Stimulated activated CD8-positive, alpha-beta memory T cell treated with anti-CD3 and anti-CD28 coated beads, Interleukin-7, amount 100 ng/mL, for 4 hours (primary cell): ENCODE results near the gene TTC33.
"Not testable (repeated sequence)": the region's sequence is repeated elsewhere in the genome, so short reads cannot be mapped to it uniquely, and the experiment has no call there.

ENCODE experiments used
- DNase-seq, 2 donors: peaks; one replicate each; pipeline ENCODE4 v3.0.0-alpha.2; 2020; ENCODE audit warnings: low read depth in 2 of 2

The TTC33 gene

DNA sequence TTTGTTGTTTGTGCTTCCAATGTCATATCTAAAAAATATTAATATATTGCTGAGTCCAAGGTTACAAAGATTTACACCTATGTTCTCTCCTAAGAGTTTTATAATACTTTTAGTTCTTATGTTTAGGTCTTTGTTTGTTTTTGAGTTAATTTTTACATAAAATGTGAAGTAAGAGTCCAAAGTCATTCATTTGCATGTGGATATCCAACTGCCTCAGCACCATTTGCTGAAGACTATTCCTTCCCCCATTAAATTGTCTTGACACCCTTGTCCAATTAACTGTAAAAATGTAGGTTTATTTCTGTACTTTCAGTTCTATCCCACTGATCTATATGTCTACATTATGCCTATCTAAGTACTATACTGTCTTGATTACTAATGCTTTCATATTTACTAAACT lies 35.7 kb downstream of the TTC33 start:
- no peak for DNase-seq

DNA sequence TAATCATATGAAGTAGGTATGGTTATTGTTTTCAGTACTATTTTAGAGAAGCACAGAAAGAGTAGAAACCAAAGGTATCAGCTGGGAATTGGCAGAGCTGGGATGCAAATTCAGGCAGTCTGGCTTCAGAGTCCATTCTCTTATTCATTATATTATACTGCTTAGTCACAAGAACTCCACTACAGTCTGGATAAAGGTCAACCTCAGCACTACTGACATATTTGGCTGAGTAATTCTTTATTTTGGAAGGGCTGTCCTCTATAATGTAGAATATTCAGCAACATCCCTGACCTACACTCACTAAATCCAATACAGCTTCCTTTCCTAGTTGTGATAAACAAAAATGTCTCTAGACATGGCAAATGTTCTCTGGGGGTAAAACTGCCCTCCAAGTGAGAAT lies 38.5 kb downstream of the TTC33 start:
- DNase-seq: no peak

- DNase-seq: no peak
Observed at GRCh38 chr5:40716590-40716989, 39.2 kb downstream of the TTC33 start.

DNA sequence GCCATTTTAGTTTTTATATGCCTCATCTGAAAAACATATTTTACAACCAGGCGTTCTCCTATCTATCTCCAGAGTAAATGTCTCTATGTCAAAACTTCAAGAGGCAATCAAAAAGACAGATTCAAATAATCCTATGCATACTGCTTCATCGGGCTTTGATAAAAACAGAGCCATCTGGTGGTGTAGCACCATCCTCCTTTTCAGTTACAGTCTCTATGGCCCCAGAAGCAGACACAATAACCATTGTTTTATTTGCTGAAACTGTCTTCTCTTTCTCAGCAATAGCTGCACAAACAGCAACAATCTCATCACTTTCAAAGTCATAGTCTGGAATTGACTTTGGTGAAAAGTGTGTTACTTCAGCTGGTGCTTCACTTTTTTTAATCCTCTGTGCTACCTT lies 39.8 kb downstream of the TTC33 start:
- no peak for DNase-seq

DNA sequence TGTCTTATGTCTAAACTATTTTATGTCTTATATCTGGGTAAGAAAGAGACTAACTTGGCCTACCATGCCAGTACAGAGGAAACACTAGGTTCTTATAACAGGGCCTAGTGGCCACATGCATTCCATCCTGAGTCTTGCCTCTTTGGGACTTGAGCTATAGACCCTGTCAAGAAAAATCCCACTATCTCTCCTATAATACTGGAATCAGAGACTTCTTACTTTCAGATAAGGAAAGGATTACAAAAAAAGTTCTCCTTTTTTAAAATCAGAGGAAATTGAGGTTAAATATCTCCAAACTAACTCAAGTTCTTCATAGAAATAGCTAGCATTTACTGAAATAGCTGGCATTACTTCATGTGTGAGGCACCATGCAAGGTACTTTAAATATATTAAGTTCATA lies 41.8 kb downstream of the TTC33 start:
- DNase-seq: no peak

GRCh38 chr5:40710575-40710974 lies 45.2 kb downstream of the TTC33 start:
- not testable (repeated sequence) for DNase-seq

DNA sequence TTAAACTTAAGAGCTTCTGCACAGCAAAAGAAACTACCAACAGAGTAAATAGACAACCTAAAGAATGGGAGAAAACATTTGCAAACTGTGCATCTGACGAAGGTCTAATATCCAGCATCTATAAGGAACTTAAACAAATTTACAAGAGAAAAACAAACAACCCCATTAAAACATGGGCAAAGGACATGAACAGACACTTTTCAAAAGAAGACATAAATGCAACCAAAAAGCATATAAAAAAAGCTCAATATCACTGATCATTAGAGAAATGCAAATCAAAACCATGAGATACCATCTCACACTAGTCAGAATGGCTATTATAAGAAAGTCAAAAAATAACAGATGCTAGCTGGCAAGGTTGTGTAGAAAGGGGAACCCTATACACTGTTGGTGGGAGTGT lies 50.3 kb downstream of the TTC33 start:
- DNase-seq: not testable (repeated sequence)

- DNase-seq: not testable (repeated sequence)
Observed at GRCh38 chr5:40702027-40702426, 53.7 kb downstream of the TTC33 start.

DNA sequence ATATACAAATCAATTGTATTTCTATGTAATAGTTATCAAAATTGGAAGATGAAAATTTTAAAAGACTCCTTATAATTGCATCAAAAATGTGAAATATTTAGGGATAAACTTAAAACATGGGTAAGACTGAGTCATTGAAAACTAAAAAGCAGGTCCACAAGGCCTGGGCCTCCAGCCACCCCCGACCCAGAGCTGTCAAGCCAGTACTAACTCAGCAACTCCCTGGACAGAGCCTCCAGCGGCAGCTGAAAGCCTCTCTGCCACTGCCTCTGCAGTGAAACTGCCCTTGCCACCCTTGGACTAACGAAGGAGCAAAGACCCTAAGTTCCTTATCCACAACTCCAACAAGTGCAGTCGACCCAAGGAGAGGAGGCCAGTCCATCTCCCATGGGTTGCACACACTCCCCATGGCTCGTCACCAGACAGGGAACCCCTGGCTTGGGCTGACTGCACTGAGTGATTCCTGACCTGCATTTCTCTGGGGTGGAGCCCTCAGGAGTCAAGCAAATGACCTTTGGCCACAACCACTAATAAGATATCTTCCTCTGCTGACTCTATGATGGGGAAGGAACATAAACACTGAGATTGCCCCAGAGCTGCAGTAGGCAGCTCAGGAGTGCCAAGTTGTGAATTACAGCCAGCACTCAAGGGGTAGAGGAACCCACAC lies 55.5 kb downstream of the TTC33 start:
- no peak for DNase-seq

DNA sequence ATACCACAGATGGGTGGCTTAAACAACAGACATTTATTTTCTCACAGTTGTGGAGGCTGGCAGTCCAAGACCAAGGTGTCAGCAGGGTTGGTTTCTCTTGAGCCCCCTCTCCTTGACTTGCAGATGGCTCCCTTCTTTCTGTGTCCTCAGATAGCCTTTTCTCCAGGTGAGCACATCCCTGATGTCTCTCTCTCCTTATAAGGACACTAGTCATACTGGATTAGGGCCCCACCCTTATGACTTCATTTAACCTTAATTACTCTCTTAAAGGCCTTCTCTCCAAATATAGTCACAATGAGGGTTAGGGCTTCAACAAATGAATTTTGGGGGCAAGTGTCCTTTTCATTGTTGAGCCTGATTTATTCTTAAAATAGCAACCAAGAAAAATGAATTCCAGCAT lies 61.3 kb downstream of the TTC33 start:
- no peak for DNase-seq

- no peak for DNase-seq
Observed at GRCh38 chr5:40691894-40692293, 63.9 kb downstream of the TTC33 start.

DNA sequence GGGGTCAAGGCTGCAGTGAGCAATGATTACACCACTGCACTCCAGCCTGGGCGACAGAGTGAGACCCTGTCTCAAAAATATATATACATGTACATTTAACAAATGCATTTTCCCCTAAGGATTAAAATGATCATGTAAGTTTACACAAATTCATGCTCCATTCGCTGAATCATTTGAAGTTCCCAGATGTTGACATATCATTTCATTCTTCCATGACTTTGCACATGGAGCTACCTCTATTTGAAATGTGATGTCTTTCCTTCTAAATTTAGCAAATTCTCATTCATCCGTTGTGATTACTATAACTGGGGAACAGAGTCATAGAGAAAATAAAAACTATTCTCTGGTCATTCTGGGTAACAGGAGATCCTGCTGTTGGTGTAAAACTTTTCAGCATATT lies 65.5 kb downstream of the TTC33 start:
- no peak for DNase-seq

GRCh38 chr5:40689438-40689837 lies 66.3 kb downstream of the TTC33 start:
- DNase-seq: peak in 1 of 2 donors; percentile 46

- no peak for DNase-seq
Observed at GRCh38 chr5:40688996-40689395, 66.8 kb downstream of the TTC33 start.

GRCh38 chr5:40688127-40688761 lies 67.5 kb downstream of the TTC33 start:
- DNase-seq: peak; percentile 67 to 83

- DNase-seq: no peak
Observed at GRCh38 chr5:40687321-40687720, 68.4 kb downstream of the TTC33 start.

DNA sequence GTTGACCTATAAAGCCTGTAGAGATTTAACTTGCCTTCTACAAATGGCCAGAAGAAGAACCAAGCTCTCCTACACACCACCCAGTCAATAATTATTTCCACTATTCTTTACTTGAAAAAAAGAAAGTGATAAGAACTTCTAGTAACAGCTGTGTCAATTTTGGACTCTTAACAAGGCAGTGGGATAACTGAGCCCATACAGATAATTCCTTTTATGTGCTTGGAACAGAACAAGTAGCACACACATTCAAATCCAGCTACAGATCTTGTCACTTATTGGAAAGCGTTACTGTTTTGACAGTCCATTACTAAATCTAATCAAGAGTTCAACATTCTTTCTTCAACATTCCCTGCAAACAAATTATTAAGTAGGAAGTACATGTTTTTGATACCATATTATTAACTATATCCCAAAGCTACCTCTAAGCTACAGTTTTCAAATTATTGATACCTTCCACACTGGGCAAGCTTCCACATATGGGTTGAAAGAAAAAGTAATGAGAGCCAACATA lies 69.7 kb downstream of the TTC33 start:
- DNase-seq: no peak

GRCh38 chr5:40685193-40685592 lies 70.6 kb downstream of the TTC33 start:
- no peak for DNase-seq

DNA sequence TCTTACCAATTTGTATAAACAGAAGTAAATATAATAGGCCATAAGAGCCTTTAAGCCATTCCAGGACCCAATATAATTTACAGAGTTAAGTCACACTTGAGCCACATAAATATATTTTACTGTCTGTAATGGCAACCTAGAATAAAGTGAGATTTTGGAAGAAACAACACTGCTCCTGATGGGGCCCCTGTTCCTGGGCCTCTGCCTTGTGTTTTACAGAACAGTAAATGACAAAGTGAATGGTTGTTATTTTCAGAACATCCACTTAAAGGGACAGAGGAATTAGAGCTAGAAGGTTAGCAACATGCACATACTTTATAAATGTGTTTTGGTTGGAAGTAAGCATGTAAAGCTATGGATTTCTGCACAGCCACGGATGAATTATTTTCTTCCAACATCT lies 72.5 kb downstream of the TTC33 start:
- DNase-seq: no peak

GRCh38 chr5:40682154-40683017 lies 73.4 kb downstream of the TTC33 start:
- no peak for DNase-seq

- DNase-seq: peak; percentile 49 to 55
Observed at GRCh38 chr5:40681363-40682153, 74.2 kb downstream of the TTC33 start.
